Mesodermal cell (in vitro differentiated cells): ENCODE measurements around the gene IPCEF1.

Experiments
- H3K27ac ChIP-seq: 2 replicates; pipeline ENCODE4 v1.7.0; 2013; ENCODE audit warnings: mild to moderate bottlenecking, low read depth, low read length, moderate library complexity; ENCODE audit not compliant: severe bottlenecking
- H3K36me3 ChIP-seq: 2 replicates; pipeline ENCODE4 v1.7.1; 2013; ENCODE audit warnings: mild to moderate bottlenecking, low read length, moderate library complexity; ENCODE audit not compliant: control insufficient read depth, insufficient read depth
- H3K4me1 ChIP-seq: one replicate; pipeline ENCODE4 v1.7.1; 2013; ENCODE audit warnings: mild to moderate bottlenecking, low read length; ENCODE audit not compliant: insufficient read depth, control insufficient read depth, poor library complexity, severe bottlenecking
- H3K4me3 ChIP-seq: 2 replicates; pipeline ENCODE4 v1.7.0; 2013; ENCODE audit warnings: low read length, control low read depth, mild to moderate bottlenecking; ENCODE audit not compliant: insufficient read depth, poor library complexity, severe bottlenecking; ENCODE audit errors: extremely low read depth
- H3K9me3 ChIP-seq: 2 replicates; pipeline ENCODE4 v1.7.1; 2013; ENCODE audit warnings: mild to moderate bottlenecking, low read length, moderate library complexity; ENCODE audit not compliant: control insufficient read depth
- WGBS, 2 experiments: methylation state at CpG; one replicate each; pipeline ENCODE4 v1.1.5; 2013; ENCODE audit warnings: missing lambda C conversion rate in 2 of 2; ENCODE audit not compliant: insufficient coverage in 2 of 2; 5-methylcytosine and 5-hydroxymethylcytosine counted together

Gene IPCEF1

DNA sequence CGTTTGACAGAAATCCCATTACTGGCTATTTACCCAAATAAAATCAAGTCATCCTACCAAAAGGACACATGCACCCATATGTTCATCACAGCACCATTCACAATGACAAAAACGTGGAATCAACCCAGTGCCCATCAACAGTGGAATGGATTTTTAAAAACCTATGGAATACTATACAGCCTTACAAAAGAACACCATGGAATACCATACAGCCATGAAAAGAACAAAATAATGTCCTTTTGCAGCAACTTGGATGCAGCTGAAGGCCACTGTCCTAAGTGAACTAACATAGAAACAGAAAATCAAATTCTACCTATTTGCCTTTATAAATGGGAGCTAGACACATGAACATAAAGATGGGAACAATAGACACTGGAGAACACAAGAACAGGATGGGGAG, 17.4 kb upstream of the IPCEF1 start:
- no peak overlapping the region for H3K4me3 ChIP-seq
- H3K36me3 ChIP-seq = no peaks in the 10 kb centered on the region
- H3K27ac ChIP-seq = no peak overlapping the region
- H3K4me1 ChIP-seq = peaks cover 4% of the 10 kb centered on the region
- WGBS, 2 experiments = no CpG with 5 or more reads among the region's 2 CpGs
- H3K9me3 ChIP-seq = no peaks in the 10 kb centered on the region

GRCh38 chr6:154371281-154371680, 14.7 kb upstream of the IPCEF1 start:
- H3K9me3 ChIP-seq = no peaks in the 10 kb centered on the region
- no peak overlapping the region for H3K27ac ChIP-seq
- H3K4me3 ChIP-seq = no peak overlapping the region
- no peaks in the 10 kb centered on the region for H3K36me3 ChIP-seq
- WGBS, 2 experiments = 67 to 82% methylated on average over 2 to 3 of the region's 4 CpGs
- H3K4me1 ChIP-seq = no peaks in the 10 kb centered on the region

DNA sequence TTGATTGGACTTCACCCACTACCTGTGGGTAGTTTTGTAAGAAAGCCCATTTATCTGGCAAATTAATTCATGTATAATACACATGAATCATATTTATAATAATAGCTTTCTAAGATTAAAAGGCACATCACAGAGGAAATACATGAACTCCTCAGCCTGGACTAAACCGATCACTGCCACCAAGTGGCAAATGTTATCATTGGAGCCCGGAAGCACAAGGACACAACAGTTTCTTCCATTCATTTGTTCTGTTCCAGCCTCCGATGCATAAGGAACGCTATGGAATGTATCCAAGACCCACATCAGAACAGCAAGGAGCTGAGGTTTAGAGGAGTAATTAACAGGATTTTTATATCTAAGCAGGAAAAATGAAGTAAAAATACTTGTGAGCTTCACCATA, 13.9 kb upstream of the IPCEF1 start:
- no peaks in the 10 kb centered on the region for H3K9me3 ChIP-seq
- no peak overlapping the region for H3K27ac ChIP-seq
- H3K4me1 ChIP-seq = no peaks in the 10 kb centered on the region
- whole genome bisulfite sequencing, 2 experiments = 53 to 73% methylated on average over 2 to 3 of the region's 4 CpGs
- H3K4me3 ChIP-seq = no peak overlapping the region
- no peaks in the 10 kb centered on the region for H3K36me3 ChIP-seq

DNA sequence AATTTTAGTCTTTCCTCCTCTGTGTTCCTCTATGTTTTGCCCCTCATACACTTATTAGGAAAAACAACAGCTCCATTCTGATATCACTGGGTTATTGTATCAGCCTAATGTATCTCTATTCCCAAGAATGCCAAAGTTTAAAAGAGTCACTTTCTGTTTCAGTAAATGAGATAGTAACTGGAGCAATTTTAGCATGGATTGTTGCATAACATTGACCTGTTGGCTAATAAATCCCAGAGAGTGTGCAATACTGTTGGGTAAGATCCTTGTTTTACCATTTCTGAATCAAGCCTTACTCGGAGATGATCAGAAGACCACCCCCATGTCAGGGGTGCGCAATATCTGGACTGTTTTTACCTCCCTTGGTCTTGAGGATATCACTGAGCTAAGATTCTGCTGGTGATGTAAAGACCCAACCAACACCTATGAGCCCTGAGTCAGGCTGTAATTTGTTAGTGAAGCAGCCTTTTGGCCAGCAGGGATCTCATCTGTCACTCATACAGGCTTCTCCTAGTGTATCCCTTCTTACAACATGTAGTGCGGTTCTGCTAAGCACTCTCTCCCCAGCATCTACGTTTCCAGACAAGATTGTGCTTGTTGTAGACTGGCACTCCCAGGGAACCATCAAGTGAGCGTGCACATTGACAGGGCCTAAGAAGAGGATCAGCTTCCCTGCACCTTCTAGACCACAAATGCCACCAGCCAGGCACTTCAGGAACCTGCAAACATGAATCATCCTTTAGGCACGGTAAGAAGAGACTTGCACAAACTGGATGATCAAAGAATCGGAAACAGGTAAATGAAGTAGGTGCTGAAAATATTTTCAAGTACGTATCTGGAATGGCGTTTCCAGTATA, 11.5 kb upstream of the IPCEF1 start:
- WGBS, 2 experiments = 92 to 99% methylated on average over 7 to 9 of the region's 9 CpGs

DNA sequence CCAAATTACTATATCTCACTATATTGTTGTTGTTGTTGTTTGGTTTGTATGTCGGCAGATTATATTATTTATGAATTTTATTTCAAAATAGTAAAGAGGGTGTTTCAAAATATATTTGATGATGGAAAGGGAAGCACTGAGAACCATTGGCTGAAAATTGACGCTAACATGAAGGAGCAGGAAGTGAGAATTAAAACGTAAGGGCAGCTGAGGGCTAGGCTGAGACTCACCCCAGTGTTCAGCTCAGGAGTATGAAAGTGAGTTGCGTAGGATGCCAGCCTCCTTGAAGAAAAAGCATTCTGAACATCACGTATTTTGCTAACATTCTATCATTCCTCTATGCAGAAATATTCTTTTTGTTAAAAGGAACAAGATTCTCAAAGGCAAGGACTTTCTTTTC, 10.7 kb upstream of the IPCEF1 start:
- no peaks in the 10 kb centered on the region for H3K4me1 ChIP-seq
- H3K9me3 ChIP-seq = no peaks in the 10 kb centered on the region
- no peaks in the 10 kb centered on the region for H3K36me3 ChIP-seq
- WGBS, 2 experiments = 93 to 100% methylated on average over 1 to 2 of the region's 5 CpGs
- no peak overlapping the region for H3K27ac ChIP-seq
- no peak overlapping the region for H3K4me3 ChIP-seq

More for the DNA sequence above, 11.5 kb upstream of the IPCEF1 start:
- Histone ChIP-seq H3K27ac (no peak overlapping the region), H3K9me3 (no peaks in the 10 kb centered on the region), H3K4me1 (no peaks in the 10 kb centered on the region), H3K36me3 (no peaks in the 10 kb centered on the region), H3K4me3 (no peak overlapping the region)

GRCh38 chr6:154363821-154364220, 7.2 kb upstream of the IPCEF1 start:
- H3K4me1 ChIP-seq = no peaks in the 10 kb centered on the region
- WGBS, 2 experiments = 100% methylated on average over 1 to 2 of the region's 4 CpGs
- no peaks in the 10 kb centered on the region for H3K9me3 ChIP-seq

DNA sequence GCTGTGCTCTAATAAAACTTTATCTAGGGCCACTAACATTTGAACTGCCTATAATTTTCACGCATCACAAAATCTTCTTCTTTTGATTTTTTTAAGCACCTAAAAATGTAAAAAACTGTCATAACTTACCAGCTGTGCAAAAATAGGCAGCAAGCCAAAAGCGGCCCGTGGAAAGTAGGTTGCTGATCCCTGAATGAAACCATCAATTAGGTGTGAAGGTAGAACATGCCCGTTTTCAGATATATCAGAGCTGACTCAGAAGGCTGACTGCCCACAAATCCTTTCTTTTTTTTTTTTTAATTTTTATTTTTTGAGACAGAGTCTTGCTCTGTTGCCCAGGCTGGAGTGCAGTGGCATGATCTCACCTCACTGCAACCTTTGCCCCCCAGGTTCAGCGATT, 4.9 kb upstream of the IPCEF1 start:
- no peak overlapping the region for H3K27ac ChIP-seq
- H3K4me3 ChIP-seq = no peak overlapping the region
- no peaks in the 10 kb centered on the region for H3K9me3 ChIP-seq
- WGBS, 2 experiments = 86 to 94% methylated on average over 3 to 4 of the region's 5 CpGs
- H3K36me3 ChIP-seq = no peaks in the 10 kb centered on the region
- H3K4me1 ChIP-seq = no peaks in the 10 kb centered on the region

More at GRCh38 chr6:154363821-154364220, 7.2 kb upstream of the IPCEF1 start:
- Histone ChIP-seq H3K27ac (no peak overlapping the region), H3K4me3 (no peak overlapping the region), H3K36me3 (no peaks in the 10 kb centered on the region)

DNA sequence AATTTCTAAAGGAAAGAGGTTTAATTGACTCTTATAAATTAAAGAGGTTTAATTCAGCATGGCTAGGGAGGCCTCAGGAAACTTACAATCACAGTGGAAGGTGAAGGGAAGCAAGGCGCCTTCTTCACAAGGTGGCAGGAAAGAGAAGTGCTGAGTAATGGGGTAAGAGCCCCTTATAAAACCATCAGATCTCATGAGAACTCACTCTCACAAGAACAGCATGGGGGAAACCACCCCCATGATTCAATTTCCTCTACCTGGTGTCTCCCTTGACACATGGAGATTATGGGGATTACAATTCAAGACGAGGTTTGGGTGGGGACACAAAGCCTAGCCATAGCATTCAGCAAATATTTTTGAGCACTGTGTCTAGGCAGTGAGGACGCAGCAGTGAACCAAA, 3.9 kb upstream of the IPCEF1 start:
- Histone ChIP-seq H3K4me1 (no peaks in the 10 kb centered on the region), H3K9me3 (no peaks in the 10 kb centered on the region), H3K36me3 (no peaks in the 10 kb centered on the region), H3K4me3 (no peak overlapping the region), H3K27ac (no peak overlapping the region)
- 60 to 100% methylated on average over 1 to 2 of the region's 3 CpGs for WGBS, 2 experiments

- Histone ChIP-seq H3K9me3 (no peaks in the 10 kb centered on the region), H3K27ac (no peak overlapping the region), H3K4me3 (no peak overlapping the region), H3K36me3 (no peaks in the 10 kb centered on the region), H3K4me1 (no peaks in the 10 kb centered on the region)
- 88% methylated on average over 3 of the region's 4 CpGs; no CpG with 5 or more reads in 1 of the 2 experiments for WGBS, 2 experiments
These were observed 3.1 kb upstream of the IPCEF1 start for GRCh38 chr6:154359679-154360078.

DNA sequence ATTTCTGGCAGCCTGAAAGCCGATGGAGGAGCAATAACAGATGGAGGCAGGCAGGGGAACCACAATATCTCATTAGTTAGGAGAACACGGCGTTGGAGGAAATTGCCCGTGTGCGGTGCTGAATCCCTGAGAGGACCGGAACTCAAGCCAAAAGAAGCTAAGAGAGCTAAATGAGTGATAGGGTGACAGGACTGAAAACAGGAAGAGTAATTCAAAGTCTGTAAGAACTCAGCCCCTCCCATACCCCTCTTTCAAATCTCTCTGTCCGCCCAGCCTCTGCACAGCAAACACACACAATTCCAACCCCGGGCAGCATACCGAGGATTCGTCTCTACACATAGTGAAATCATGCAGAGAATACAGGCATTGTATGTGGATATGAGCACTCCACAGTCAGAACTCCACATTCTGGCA, 2.6 kb upstream of the IPCEF1 start:
- H3K27ac ChIP-seq = no peak overlapping the region
- no peaks in the 10 kb centered on the region for H3K4me1 ChIP-seq
- 83 to 97% methylated on average over 4 to 5 of the region's 10 CpGs for WGBS, 2 experiments
- H3K9me3 ChIP-seq = no peaks in the 10 kb centered on the region
- no peak overlapping the region for H3K4me3 ChIP-seq
- no peaks in the 10 kb centered on the region for H3K36me3 ChIP-seq

GRCh38 chr6:154358019-154358545, 1.5 kb upstream of the IPCEF1 start:
- H3K9me3 ChIP-seq = no peaks in the 10 kb centered on the region
- no peaks in the 10 kb centered on the region for H3K36me3 ChIP-seq
- H3K4me3 ChIP-seq = no peak overlapping the region
- H3K4me1 ChIP-seq = no peaks in the 10 kb centered on the region
- H3K27ac ChIP-seq = no peak overlapping the region
- 78 to 94% methylated on average over 2 to 4 of the region's 5 CpGs for WGBS, 2 experiments
